Fibroblast of mammary gland (primary cell): Measurements from ENCODE around the gene MMP21.

Source experiments
- DNase-seq: peaks from one replicate; pipeline ENCODE4 v3.0.0-alpha.2; 2010; ENCODE audit warnings: low read depth
- H3K4me3 ChIP-seq: 2 replicates; pipeline ENCODE4 v1.5.1; 2011; ENCODE audit warnings: low read depth, mild to moderate bottlenecking, low read length, moderate library complexity; ENCODE audit not compliant: control insufficient read depth
- CTCF ChIP-seq: conservative IDR thresholded peaks from 2 replicates; pipeline ENCODE4 v1.5.1; 2011; ENCODE audit warnings: low read depth, low read length, inconsistent platforms; ENCODE audit not compliant: control insufficient read depth, insufficient read depth

The MMP21 gene

GRCh38 chr10:125775491-125776106 is at the start of gene MMP21:
Gene MMP21 (minus strand): TSS chr10:125775821. CDS start chr10:125775821, 0 bp downstream.
- no peak within 1 kb of the TSS for H3K4me3 ChIP-seq
- TF ChIP-seq CTCF = no peak
- DNase-seq = no peak

- peak; percentile 63 for DNase-seq
- H3K4me3 ChIP-seq = peak overlapping the region; percentile 89
- TF ChIP-seq CTCF = no peak
Measured at GRCh38 chr10:125824736-125825135, 49.1 kb upstream of the MMP21 start.

GRCh38 chr10:125823663-125824251 is 48.1 kb upstream of the MMP21 start:
- no peak for TF ChIP-seq CTCF
- peak overlapping the region; percentile 89 for H3K4me3 ChIP-seq
- no peak for DNase-seq

- DNase-seq = peak; percentile 88
- no peak for TF ChIP-seq CTCF
- peak within 1 kb of the TSS; percentile 89 for H3K4me3 ChIP-seq
Measured at GRCh38 chr10:125822878-125823662, 47.4 kb upstream of the MMP21 start, which contains the start of the genes BCCIP and UROS. Gene BCCIP (plus strand): TSS chr10:125823546. CDS start chr10:125823558, 12 bp downstream. Gene UROS (minus strand): TSS chr10:125823258. CDS start chr10:125816499, 6,759 bp downstream.

GRCh38 chr10:125820701-125821100 is 45.1 kb upstream of the MMP21 start:
- DNase-seq = no peak
- no peak overlapping the region for H3K4me3 ChIP-seq
- TF ChIP-seq CTCF = no peak

GRCh38 chr10:125817337-125817946 is 41.8 kb upstream of the MMP21 start:
- no peak for DNase-seq
- H3K4me3 ChIP-seq = no peak overlapping the region
- TF ChIP-seq CTCF = no peak
